ENCODE results near the gene TP73.

Gene TP73

GRCh38 chr1:3653286-3653618 is 936 bp downstream of the TP73 start:
- TF ChIP-seq, protein P1, sequence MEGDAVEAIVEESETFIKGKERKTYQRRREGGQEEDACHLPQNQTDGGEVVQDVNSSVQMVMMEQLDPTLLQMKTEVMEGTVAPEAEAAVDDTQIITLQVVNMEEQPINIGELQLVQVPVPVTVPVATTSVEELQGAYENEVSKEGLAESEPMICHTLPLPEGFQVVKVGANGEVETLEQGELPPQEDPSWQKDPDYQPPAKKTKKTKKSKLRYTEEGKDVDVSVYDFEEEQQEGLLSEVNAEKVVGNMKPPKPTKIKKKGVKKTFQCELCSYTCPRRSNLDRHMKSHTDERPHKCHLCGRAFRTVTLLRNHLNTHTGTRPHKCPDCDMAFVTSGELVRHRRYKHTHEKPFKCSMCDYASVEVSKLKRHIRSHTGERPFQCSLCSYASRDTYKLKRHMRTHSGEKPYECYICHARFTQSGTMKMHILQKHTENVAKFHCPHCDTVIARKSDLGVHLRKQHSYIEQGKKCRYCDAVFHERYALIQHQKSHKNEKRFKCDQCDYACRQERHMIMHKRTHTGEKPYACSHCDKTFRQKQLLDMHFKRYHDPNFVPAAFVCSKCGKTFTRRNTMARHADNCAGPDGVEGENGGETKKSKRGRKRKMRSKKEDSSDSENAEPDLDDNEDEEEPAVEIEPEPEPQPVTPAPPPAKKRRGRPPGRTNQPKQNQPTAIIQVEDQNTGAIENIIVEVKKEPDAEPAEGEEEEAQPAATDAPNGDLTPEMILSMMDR (IDR thresholded peaks at IDR 0.05; ENCODE audit: borderline replicate concordance, control extremely low read depth, extremely low read depth, insufficient read depth, missing control alignments) = no peak
- no peak for DNase-seq (ENCODE audit: low spot score)
- in situ Hi-C loops (cut with MboI; ENCODE audit: low sequenced_read_pairs, unreplicated experiment) = no loop called here

DNA sequence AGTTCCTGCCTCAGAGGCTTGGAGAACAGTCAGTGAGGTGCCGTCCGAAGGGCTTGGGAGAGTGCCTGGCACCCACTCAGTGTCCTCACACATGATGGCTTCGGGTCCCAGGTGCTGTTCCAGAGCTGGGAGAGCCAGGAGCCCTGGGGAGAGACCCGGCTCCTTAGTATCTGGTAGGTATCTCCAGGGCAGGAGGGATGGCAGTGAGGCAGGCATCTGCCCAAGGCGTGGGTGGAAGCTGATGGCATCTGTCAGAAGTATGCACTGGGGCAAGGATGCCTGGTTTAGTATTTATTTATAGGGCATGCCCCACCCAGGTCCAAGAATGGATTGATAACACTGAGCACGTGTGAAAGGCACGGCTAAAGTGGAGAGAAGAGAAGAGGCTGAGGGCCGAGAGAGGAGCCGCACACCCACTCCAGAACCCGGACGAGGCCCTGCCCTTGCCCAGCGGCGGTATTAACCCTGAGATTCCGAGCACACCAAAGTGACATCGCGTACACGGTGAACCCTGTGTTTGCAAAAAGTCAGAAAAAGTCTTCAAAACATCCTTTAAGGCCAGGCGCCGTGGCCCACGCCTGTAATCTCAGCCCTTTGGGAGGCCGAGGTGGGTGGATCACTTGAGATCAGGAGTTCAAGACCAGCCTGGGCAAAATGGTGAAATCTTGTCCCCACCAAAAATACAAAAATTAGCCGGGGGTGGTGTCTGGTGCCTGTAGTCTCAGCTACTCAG is 2.4 kb downstream of the TP73 start:
- TF ChIP-seq, protein P1 (IDR thresholded peaks at IDR 0.05; ENCODE audit: borderline replicate concordance, control extremely low read depth, extremely low read depth, insufficient read depth, missing control alignments) = no peak
- DNase-seq (ENCODE audit: low spot score) = no peak
- in situ Hi-C loops (cut with MboI; ENCODE audit: low sequenced_read_pairs, unreplicated experiment) = no loop called here

DNA sequence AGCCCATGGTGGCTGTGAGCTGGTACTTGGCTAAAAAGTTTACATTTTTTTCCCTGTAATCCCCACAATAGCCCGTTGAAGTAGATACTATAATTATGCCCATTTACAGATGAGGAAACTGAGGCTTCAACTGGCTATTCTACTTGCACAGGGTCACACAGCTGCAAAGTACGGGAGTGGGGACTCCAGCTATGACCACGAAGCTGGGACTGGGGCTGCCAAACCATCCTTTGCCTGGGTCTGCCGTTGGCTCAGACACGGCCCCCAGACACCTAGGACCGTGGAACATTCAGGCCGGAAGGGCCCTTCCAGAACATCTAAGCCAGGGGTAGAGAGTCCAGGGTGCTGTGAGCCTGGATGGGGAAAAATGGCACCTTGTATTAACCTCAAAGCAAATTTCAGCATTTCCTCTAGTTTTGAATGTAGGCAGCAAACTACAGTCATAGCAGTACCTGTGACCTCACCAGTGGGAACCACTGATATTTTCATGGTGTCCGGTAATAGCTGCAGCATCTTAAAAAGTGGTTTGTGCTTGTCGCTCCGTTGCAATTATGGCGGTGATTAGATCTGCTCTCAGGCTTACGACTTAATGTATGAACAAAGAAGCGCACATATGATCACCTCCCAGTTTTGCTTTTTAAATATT is 4.3 kb downstream of the TP73 start:
- in situ Hi-C loops (cut with MboI; ENCODE audit: low sequenced_read_pairs, unreplicated experiment) = no loop called here
- DNase-seq (ENCODE audit: low spot score) = peak; percentile 89
- TF ChIP-seq, protein P1 (IDR thresholded peaks at IDR 0.05; ENCODE audit: borderline replicate concordance, control extremely low read depth, extremely low read depth, insufficient read depth, missing control alignments) = no peak

- in situ Hi-C loops (cut with MboI; ENCODE audit: low sequenced_read_pairs, unreplicated experiment) = no loop called here
- TF ChIP-seq, protein P1 (IDR thresholded peaks at IDR 0.05; ENCODE audit: borderline replicate concordance, control extremely low read depth, extremely low read depth, insufficient read depth, missing control alignments) = no peak
- DNase-seq (ENCODE audit: low spot score) = no peak
These were observed 4.8 kb downstream of the TP73 start for GRCh38 chr1:3657096-3657475.

DNA sequence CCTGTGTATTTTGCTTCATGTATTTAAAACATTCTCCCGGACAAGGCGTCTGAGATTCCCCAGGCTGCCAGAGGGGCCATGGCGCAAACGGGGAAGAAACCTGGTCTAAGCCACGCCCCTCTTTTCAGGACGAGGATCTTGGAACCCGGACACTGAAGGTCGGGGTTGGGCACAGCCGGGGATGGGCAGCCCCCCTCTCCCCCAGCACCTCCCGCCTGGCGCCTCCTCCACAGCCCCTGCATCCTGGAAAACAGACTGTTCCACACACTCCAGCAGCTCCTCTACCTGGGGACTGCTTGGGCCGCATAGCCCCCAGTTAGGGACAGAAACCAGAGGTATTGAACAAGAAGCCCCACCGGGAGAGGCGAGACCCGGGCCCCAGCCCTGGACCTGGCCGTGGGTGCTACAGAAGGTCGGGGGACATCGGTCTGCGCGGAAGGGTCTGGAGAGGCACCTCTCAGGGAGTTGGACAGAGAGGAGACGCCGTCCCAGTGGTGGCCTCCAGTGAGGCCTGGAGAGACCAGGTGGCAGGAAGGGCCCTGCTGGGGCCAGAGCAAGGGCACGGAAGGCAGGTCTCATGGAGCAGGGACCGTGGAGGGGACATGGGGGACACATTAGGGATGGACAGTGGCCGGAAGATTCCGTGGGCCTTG is 5.4 kb downstream of the TP73 start:
- TF ChIP-seq, protein P1 (IDR thresholded peaks at IDR 0.05; ENCODE audit: borderline replicate concordance, control extremely low read depth, extremely low read depth, insufficient read depth, missing control alignments) = no peak
- in situ Hi-C loops (cut with MboI; ENCODE audit: low sequenced_read_pairs, unreplicated experiment) = no loop called here
- DNase-seq (ENCODE audit: low spot score) = no peak

GRCh38 chr1:3658231-3658615 is 5.9 kb downstream of the TP73 start:
- TF ChIP-seq, protein P1 (IDR thresholded peaks at IDR 0.05; ENCODE audit: borderline replicate concordance, control extremely low read depth, extremely low read depth, insufficient read depth, missing control alignments) = no peak
- no peak for DNase-seq (ENCODE audit: low spot score)
- in situ Hi-C loops (cut with MboI; ENCODE audit: low sequenced_read_pairs, unreplicated experiment) = no loop called here

Data from GM13976 (cell line).